Measurements from ENCODE around the gene LIMK1.
"Not testable (repeated sequence)": the region's sequence is repeated elsewhere in the genome, so short reads cannot be mapped to it uniquely, and the experiment has no call there.

LIMK1 gene

DNA sequence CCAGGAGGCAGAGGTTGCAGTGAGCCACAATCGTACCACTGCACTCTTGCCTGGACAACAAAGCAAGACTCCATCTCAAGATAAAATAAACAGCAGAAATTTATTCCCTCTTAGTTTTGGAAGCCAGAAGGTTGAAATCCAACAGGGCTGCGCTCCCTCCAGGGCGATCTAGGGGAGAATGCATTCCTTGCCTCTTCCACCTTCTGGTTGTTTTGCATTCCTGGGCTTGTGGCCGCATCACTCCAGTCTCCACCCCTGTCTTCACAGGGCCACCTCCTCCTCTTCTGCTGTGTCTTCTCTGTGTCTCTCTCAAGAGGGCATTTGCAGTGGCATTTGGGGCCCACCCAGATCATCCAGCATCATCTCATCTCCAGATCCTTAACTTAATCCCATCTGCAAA lies 36.2 kb downstream of the LIMK1 start:
- H3K27me3 Mint-ChIP-seq = no peaks in the 10 kb centered on the region
- no peaks in the 10 kb centered on the region for H3K9me3 Mint-ChIP-seq
- no peak for ATAC-seq
- H3K4me1 Mint-ChIP-seq = peaks cover 11% of the 10 kb centered on the region
- H3K36me3 Mint-ChIP-seq = peaks cover 65% of the 10 kb centered on the region
- H3K27ac Mint-ChIP-seq = no peak overlapping the region
- H3K4me3 Mint-ChIP-seq = no peak overlapping the region

DNA sequence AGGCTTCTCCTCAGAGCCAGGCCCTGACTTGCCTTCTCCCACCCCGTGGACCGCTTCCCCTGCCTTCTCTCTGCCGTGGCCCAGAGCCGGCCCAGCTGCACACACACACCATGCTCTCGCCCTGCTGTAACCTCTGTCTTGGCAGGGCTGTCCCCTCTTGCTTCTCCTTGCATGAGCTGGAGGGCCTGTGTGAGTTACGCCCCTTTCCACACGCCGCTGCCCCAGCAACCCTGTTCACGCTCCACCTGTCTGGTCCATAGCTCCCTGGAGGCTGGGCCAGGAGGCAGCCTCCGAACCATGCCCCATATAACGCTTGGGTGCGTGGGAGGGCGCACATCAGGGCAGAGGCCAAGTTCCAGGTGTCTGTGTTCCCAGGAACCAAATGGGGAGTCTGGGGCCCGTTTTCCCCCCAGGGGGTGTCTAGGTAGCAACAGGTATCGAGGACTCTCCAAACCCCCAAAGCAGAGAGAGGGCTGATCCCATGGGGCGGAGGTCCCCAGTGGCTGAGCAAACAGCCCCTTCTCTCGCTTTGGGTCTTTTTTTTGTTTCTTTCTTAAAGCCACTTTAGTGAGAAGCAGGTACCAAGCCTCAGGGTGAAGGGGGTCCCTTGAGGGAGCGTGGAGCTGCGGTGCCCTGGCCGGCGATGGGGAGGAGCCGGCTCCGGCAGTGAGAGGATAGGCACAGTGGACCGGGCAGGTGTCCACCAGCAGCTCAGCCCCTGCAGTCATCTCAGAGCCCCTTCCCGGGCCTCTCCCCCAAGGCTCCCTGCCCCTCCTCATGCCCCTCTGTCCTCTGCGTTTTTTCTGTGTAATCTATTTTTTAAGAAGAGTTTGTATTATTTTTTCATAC lies 38.0 kb downstream of the LIMK1 start:
- no peaks in the 10 kb centered on the region for H3K27me3 Mint-ChIP-seq
- peaks cover 11% of the 10 kb centered on the region for H3K4me1 Mint-ChIP-seq
- peaks cover 50% of the 10 kb centered on the region for H3K36me3 Mint-ChIP-seq
- H3K4me3 Mint-ChIP-seq = no peak overlapping the region
- H3K27ac Mint-ChIP-seq = no peak overlapping the region
- ATAC-seq = peak; percentile 69
- H3K9me3 Mint-ChIP-seq = no peaks in the 10 kb centered on the region

DNA sequence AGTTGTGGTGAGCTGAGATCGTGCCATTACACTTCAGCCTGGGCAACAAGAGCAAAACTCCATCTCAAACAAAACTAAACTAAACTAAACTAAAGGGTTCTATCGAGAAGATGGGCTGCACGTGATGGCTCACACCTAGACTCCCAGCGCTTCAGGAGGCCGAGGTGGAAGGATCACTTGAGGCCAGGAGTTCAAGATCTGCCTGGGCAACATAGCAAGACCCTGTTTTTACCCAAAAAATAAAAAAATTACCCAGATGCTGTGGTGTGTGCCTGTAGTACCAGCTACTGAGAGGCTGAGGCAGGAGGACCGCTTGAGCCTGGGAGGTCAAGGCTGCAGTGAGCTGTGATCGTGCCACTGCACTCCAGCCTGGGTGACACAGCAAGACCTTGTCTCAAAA lies 40.3 kb downstream of the LIMK1 start:
- not testable (repeated sequence) for H3K27ac Mint-ChIP-seq, ATAC-seq, H3K27me3 Mint-ChIP-seq, H3K9me3 Mint-ChIP-seq, H3K4me3 Mint-ChIP-seq
- Mint-ChIP-seq H3K4me1 (peaks cover 11% of the 10 kb centered on the region), H3K36me3 (peaks cover 29% of the 10 kb centered on the region)

DNA sequence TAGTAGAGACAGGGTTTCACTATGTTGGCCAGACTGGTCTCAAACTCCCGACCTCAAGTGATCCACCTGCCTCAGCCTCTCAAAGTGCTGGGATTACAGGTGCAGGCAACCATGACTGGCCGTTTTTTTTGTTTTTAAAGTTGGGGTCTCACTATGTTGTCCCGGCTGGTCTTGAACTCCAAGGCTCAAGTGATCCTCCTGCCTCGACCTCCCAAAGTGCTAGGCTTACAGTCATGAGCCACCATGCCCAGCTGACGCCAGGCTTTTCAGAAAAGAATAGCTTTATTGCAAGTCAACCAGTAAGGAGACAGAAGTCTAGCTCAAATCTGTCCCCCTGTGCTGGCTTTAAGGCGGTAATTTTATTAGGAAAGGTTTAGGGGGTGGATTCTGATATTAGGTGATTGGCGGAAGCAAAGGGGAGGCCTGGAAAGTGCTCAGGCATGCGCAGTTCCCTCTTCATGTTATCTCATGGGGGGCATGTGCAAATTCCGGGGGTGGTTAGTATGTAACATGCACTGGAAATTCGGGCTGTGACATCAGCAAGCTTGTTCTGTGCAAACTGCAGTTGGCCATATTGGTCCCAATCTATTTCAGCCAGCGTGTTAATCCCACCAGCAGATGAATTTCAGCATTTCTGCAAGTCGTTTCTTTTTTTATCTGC lies 42.7 kb downstream of the LIMK1 start:
- H3K9me3 Mint-ChIP-seq = no peaks in the 10 kb centered on the region
- ATAC-seq = no peak

DNA sequence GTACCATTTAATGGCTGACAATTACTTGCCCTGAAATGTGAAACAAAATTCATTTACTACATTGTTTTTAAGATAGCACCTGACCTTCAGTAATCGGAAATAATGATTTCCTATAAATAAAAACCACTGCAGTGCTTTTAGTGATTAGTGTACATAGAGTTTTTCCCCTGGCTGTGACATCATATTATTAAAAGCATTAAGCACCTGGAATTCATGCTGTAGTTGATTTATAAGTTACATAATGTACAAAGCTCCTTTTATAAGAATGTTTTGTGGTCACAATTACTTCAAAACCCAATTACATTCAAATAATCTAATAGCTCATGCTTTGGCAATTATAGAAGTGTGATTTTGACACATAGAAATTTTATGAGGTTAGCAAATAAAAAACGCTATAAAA lies 46.3 kb downstream of the LIMK1 start:
- ATAC-seq = no peak
- H3K27me3 Mint-ChIP-seq = no peaks in the 10 kb centered on the region
- H3K36me3 Mint-ChIP-seq = no peaks in the 10 kb centered on the region
- no peak overlapping the region for H3K27ac Mint-ChIP-seq
- peaks cover 6% of the 10 kb centered on the region for H3K4me1 Mint-ChIP-seq
- no peak overlapping the region for H3K4me3 Mint-ChIP-seq
- no peaks in the 10 kb centered on the region for H3K9me3 Mint-ChIP-seq

More for the DNA sequence above, 42.7 kb downstream of the LIMK1 start:
- Mint-ChIP-seq H3K36me3 (peaks cover 11% of the 10 kb centered on the region), H3K27ac (no peak overlapping the region), H3K27me3 (no peaks in the 10 kb centered on the region), H3K4me3 (no peak overlapping the region), H3K4me1 (peaks cover 8% of the 10 kb centered on the region)

DNA sequence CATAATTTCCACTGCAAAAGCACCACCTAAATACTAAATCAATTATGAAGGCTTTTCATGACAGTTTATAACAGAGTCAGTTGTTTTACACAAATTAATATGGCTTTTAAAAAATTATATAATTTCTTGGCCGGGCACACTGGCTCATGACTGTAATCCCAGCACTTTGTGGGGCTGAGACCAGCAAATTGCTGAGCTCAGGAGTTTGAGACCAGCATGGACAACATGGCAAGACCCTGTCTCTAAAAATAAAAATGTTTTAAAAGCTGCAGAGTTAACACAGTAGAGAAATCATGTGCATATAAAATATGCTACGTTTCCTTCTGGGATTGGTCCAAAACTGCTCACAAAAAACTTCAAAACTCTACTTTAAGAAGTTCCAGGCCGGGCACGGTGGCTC lies 46.9 kb downstream of the LIMK1 start:
- H3K4me3 Mint-ChIP-seq = no peak overlapping the region
- no peaks in the 10 kb centered on the region for H3K36me3 Mint-ChIP-seq
- ATAC-seq = no peak
- H3K4me1 Mint-ChIP-seq = peaks cover 6% of the 10 kb centered on the region
- H3K27me3 Mint-ChIP-seq = no peaks in the 10 kb centered on the region
- H3K27ac Mint-ChIP-seq = no peak overlapping the region
- H3K9me3 Mint-ChIP-seq = no peaks in the 10 kb centered on the region

DNA sequence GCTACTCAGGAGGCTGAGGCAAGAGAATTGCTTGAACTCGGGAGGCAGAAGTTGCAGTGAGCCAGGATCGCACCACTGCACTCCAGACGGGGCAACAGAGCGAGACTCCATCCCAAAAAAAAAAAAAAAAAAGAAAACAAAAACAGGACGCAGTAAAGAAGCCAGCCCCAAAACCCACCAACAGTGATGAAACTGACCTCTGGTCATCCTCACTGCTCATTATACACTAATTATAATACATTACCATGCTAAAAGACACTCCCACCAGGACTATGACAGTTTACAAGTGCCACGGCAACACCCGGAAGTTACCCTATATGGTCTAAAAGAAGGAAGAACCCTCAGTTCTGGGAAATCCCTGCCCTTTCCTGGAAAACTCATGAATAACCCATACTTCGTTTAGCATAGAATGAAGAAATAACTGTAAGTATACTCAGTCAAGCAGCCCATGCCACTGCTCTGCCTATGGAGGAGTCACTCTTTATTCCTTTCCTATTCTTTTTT lies 50.6 kb downstream of the LIMK1 start:
- no peaks in the 10 kb centered on the region for H3K36me3 Mint-ChIP-seq
- no peaks in the 10 kb centered on the region for H3K9me3 Mint-ChIP-seq
- H3K4me1 Mint-ChIP-seq = peaks cover 6% of the 10 kb centered on the region
- H3K4me3 Mint-ChIP-seq = no peak overlapping the region
- ATAC-seq = no peak
- no peak overlapping the region for H3K27ac Mint-ChIP-seq
- H3K27me3 Mint-ChIP-seq = no peaks in the 10 kb centered on the region

DNA sequence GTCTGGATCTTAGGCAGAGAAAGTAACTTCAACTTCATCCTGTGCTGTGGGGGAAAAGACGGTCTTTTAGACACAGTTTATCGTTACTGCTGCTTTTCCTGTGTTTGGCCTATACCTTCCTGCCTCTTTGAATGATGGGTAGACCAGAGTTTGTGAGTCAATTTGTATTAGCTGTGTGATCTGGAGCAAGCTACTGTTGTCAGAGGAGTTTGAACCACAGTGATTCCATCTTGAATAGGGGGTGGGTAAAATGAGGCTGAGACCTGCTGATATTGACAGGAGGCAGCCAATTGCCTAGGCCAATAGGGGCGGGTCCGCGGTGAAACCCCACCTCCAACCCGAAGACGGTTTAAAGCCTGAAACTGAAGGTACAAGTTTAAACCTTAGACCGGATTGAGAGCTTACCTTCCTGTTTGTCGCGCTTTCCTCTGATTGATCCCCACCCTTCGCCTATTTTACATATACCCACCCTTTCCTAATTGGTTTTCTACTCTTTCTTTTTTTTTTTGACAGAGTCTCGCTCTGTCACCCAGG lies 54.8 kb downstream of the LIMK1 start:
- Mint-ChIP-seq H3K27me3 (no peaks in the 10 kb centered on the region), H3K27ac (no peak overlapping the region), H3K4me3 (no peak overlapping the region), H3K36me3 (no peaks in the 10 kb centered on the region), H3K9me3 (no peaks in the 10 kb centered on the region), H3K4me1 (peaks cover 11% of the 10 kb centered on the region)
- ATAC-seq = no peak

DNA sequence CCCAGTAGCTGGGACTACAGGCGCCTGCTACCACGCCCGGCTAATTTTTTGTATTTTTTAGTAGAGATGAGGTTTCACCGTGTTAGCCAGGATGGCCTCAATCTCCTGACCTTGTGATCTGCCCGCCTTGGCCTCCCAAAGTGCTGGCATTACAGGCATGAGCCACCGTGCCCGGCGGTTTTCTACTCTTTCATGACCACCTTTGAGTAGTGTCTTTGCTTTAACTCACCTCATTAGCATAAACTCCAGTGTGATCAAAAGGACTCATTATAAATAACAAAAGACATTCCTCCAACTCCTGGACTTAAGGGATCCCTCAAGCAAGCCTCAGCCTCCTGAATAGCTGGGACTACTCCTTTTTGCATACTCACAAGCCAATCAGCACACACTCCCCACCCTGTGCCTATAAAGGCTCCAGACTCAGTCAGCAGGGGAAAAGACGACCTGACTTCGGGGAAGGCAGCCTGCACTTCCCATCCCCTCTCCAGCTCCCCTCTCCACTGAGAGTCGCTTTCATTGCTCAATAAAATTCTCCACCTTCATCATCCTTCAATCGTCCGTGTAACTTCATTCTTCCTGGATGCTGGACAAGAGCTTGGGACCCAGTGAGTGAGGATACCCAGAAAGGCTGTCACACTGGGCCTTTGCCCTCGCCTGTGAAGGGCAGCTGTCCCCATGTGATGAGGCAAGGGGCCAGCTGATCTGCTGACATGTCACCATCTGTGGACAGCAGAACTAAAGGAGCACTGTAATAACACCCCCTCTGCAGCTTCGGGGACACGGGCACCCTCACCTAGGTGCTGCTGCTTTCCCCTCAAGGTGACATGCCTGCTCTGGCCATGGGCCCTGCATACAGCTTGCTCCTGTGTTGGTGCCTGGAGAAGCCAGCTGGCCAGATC lies 55.6 kb downstream of the LIMK1 start:
- Mint-ChIP-seq H3K27ac (no peak overlapping the region), H3K27me3 (no peaks in the 10 kb centered on the region), H3K9me3 (peaks cover 2% of the 10 kb centered on the region), H3K4me1 (peaks cover 8% of the 10 kb centered on the region), H3K36me3 (no peaks in the 10 kb centered on the region), H3K4me3 (no peak overlapping the region)
- no peak for ATAC-seq

DNA sequence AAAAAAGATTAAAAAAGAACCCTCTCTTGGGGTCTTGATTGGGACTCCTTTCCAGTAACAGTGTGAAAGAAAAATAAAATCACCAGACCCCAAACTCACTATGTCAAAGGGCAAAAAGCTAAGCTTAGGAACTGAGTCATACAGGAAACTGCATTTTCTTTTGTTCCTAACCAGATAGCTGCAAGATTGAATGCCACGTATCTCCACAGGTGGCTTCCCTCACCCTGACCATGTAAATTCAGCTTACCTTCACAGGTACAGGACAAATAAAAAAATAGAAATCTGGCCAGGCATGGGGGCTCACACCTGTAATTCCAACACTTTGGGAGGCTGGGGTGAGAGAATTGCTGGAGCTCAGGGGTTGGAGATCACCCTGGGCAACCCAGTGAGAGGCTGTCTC lies 58.1 kb downstream of the LIMK1 start:
- Mint-ChIP-seq H3K27ac (no peak overlapping the region), H3K4me1 (peaks cover 5% of the 10 kb centered on the region), H3K4me3 (no peak overlapping the region), H3K27me3 (no peaks in the 10 kb centered on the region), H3K9me3 (peaks cover 2% of the 10 kb centered on the region), H3K36me3 (no peaks in the 10 kb centered on the region)
- no peak for ATAC-seq

DNA sequence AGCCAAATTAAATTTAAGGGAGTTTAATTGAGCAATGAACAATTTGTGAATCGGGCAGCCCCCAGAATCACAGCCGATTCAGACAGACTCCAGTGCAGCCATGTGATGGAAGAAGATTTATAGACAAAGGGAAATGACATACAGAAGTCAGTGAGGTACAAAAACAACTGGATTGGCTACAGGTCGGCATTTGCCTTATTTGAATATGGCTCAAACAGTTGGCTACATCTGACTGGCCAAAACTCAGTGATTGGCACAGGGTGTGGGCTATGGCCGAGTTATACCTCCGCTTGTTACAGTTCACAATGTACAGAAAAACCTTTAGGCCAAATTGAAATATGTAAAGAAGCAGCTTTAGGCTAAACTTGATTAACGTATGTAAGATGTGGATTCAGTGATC lies 59.8 kb downstream of the LIMK1 start:
- H3K4me3 Mint-ChIP-seq = no peak overlapping the region
- H3K9me3 Mint-ChIP-seq = peaks cover 2% of the 10 kb centered on the region
- no peak for ATAC-seq
- H3K27me3 Mint-ChIP-seq = no peaks in the 10 kb centered on the region
- no peaks in the 10 kb centered on the region for H3K36me3 Mint-ChIP-seq
- no peak overlapping the region for H3K27ac Mint-ChIP-seq
- H3K4me1 Mint-ChIP-seq = peaks cover 5% of the 10 kb centered on the region

DNA sequence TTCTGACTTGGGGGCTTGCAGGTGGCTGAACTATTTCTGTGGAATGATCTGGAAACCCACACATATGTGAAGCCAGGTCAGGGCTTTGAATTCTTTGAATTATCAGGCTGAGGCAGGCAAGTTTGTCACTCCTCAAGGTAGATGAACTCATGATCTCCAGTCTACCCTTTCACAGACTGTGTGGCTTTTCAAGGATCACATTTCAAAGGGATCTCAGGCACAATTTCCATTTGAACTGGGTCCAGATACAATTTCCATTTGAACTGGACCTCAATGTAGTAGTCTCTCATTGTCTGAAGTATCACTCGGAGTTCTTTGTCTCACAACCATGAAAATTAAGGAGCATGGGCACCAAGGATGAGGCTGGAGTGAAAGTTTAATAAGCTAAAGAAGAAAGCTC lies 64.9 kb downstream of the LIMK1 start:
- Mint-ChIP-seq H3K27me3 (peaks cover 10% of the 10 kb centered on the region), H3K27ac (no peak overlapping the region), H3K9me3 (peaks cover 2% of the 10 kb centered on the region), H3K4me3 (no peak overlapping the region), H3K4me1 (peaks cover 5% of the 10 kb centered on the region), H3K36me3 (no peaks in the 10 kb centered on the region)
- ATAC-seq = no peak

DNA sequence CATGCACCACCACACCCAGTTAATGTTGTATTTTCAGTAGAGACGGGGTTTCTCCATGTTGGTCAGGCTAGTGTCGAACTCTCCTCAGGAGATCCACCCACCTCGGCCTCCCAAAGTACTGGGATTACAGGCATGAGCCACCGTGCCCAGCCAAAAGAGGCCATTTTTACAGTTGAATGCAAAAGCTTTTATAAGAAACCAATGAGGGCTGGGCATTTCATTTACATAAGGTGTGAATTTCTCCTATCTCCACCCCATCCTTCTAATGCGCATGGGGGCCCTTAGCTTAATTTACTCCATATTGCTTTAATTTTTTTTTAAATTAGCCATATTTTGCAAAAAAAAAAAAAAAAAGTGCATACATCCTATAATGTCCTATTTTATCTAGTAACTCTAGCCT lies 65.5 kb downstream of the LIMK1 start:
- H3K9me3 Mint-ChIP-seq = peaks cover under 1% of the 10 kb centered on the region
- no peak overlapping the region for H3K4me3 Mint-ChIP-seq
- H3K27ac Mint-ChIP-seq = no peak overlapping the region
- H3K27me3 Mint-ChIP-seq = peaks cover 16% of the 10 kb centered on the region
- H3K36me3 Mint-ChIP-seq = no peaks in the 10 kb centered on the region
- peaks cover 5% of the 10 kb centered on the region for H3K4me1 Mint-ChIP-seq
- ATAC-seq = no peak

DNA sequence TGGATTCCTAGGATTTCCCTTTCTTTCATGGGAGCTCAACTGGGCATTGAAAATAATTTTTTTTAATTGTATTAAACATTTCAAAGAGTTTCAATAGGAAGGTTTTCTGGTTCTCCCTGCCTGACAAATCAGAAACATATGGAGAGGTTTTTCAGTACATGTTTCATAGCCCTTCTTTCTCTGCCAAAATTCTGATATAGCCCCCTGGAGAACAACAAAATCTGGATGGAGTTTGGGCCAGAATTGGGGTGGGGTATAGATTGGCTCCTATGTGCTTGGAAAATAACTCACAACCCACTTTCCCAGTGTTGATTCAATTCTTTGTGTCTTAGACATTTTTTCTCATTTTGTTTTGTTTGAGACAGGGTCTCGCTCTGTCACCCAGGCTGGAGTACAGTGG lies 66.0 kb downstream of the LIMK1 start:
- no peaks in the 10 kb centered on the region for H3K9me3 Mint-ChIP-seq
- H3K4me1 Mint-ChIP-seq = peaks cover 5% of the 10 kb centered on the region
- H3K27ac Mint-ChIP-seq = no peak overlapping the region
- no peak overlapping the region for H3K4me3 Mint-ChIP-seq
- ATAC-seq = no peak
- no peaks in the 10 kb centered on the region for H3K36me3 Mint-ChIP-seq
- H3K27me3 Mint-ChIP-seq = peaks cover 18% of the 10 kb centered on the region

DNA sequence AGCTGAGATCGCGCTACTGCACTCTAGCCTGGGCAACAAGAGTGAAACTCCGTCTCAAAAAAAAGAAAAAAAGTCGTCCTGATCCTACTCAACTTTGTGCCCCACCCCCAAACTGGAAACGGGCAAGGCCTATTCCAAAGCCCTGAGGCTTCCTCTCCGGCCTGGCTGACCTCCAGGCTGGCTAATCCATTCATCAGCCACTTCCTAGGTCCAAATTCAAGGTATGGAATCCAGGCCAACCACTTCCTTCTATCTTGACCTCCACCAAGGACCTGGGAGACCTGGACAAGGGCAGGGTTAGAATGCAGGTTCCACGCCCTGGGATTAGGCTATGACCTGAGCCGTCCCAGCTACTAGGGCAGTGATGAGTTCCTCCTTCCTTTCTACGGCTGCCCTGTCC lies 70.1 kb downstream of the LIMK1 start:
- Mint-ChIP-seq H3K36me3 (no peaks in the 10 kb centered on the region), H3K27me3 (peaks cover 18% of the 10 kb centered on the region)

More for the DNA sequence above, 70.1 kb downstream of the LIMK1 start:
- Mint-ChIP-seq H3K4me3 (no peak overlapping the region), H3K9me3 (no peaks in the 10 kb centered on the region), H3K27ac (no peak overlapping the region), H3K4me1 (peaks cover 5% of the 10 kb centered on the region)
- ATAC-seq = no peak
